ENCODE results near the gene GRB10. TPM values are rescaled to one million over a fixed set of nuclear protein-coding genes. Genes with fewer than 3 reads are reported as not detected.
"Not testable (repeated sequence)": the region's sequence is repeated elsewhere in the genome, so short reads cannot be mapped to it uniquely, and the experiment has no call there.

Gene GRB10
- total RNA-seq, 2 donors from 2014 or later: 1.1 to 1.7 TPM

DNA sequence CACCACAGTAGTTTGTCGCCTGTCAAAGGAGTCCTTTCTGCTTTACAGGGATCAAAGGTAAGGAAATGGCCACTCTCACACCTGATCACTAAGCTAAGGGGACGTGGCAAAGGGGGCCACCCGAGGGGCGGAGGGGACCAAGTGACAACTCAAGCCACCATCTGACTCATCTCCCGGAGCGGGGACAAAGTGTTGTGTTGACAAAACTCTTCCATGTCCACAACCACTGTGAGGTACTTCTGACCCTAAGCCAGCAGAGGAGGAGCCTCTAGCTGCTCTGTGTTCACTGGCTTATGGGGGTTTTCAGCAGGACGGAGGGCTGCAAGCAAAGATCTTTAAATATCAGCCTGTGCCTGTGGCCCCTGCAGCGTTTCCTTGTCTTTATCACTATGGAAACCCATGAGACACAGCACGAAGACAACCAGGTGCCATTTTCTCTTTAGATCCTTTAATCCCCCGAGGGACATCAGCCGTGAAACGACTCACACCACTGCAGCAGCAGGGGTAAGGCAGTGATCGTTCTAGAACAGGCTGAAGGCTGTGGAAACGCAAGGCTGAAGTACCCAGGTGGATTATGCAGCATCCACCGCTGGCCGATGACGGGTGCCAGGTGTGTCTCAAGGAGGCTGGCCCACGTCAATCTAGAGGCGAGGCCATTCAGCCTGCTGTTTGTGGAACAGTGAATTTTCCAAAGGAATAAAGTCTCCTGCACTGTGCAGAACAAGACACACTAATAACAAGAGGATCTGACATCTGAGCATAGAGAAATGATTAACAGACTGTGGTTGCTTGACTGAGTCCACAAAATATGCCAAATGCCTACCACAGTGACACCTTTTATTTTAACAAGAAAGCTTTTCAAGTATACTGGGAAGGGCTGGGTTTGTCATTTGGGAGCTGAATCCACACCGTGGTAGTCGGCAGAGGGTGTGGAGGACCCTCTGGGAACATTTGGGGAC lies 190.9 kb downstream of the GRB10 start:
- H3K27ac Mint-ChIP-seq: no peak overlapping the region
- H3K36me3 Mint-ChIP-seq (ENCODE audit: low read depth): no peaks in the 10 kb centered on the region
- H3K4me3 Mint-ChIP-seq: no peak overlapping the region
- no peaks in the 10 kb centered on the region for H3K9me3 Mint-ChIP-seq
- no peak for ATAC-seq (replicated peaks)
- H3K27me3 Mint-ChIP-seq: peaks cover 14% of the 10 kb centered on the region
- H3K4me1 Mint-ChIP-seq: peaks cover 14% of the 10 kb centered on the region

DNA sequence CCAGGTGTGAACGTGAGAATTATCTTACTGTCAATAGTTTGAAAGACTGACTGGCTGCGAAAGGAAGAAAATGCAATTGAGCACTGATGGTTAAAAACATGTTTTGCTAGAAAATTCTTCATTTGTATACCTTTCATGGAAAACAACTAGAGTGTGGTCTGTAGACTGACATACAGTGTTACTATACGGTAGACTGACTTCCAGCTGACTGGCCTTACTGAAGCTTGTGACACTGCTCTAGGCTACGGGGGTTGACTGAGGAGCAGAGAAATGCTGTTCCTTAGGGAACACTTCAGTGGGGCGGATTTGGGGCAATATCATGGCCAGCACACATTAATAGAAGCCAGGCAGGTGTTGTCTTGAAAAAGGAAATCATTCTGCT lies 191.6 kb downstream of the GRB10 start:
- peaks cover 14% of the 10 kb centered on the region for H3K4me1 Mint-ChIP-seq
- no peak overlapping the region for H3K27ac Mint-ChIP-seq
- H3K9me3 Mint-ChIP-seq: no peaks in the 10 kb centered on the region
- ATAC-seq (replicated peaks): no peak
- peaks cover 14% of the 10 kb centered on the region for H3K27me3 Mint-ChIP-seq
- H3K4me3 Mint-ChIP-seq: no peak overlapping the region
- H3K36me3 Mint-ChIP-seq (ENCODE audit: low read depth): no peaks in the 10 kb centered on the region

DNA sequence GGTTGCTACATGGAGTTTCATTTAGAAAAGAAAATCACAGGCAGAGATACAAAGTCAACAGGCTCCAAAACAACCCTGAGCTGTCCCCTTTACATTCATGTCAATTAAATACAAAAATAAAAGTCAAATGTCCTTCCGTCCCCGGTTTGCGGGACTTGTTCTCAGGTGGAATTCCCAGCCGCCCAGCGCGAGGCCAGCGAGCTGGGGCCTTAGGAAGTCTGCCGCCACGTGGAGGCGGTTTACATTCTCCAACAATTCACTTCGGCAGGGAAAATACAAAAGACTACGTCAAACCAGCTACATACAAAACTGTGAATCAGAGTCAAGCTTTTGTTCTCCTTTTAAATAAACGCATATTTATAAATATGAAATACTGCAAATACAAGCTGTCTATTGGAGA lies 192.2 kb downstream of the GRB10 start:
- Mint-ChIP-seq H3K27me3 (peaks cover 14% of the 10 kb centered on the region), H3K4me3 (no peak overlapping the region), H3K36me3 (ENCODE audit: low read depth) (no peaks in the 10 kb centered on the region), H3K9me3 (no peaks in the 10 kb centered on the region), H3K27ac (no peak overlapping the region), H3K4me1 (peaks cover 12% of the 10 kb centered on the region)
- no peak for ATAC-seq (replicated peaks)

DNA sequence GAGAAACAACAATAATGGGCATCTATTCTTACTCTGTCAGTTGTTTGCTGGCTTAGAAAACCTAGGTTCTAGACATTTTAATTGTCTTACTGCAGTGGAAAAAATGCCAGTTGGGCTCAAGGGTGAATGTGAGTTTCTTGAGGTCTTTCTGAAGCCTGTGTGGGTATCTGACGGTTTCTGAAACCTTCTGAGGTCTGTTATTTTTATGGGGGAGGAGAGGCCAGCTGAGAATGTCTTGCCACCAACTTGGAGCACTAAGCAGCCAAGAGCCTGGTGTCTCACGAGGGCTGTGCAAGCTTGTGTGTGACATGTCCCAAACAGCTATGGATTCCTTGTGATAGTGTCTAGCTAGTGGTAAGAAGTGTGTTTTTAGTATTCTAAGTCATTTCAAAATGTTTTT lies 193.3 kb downstream of the GRB10 start:
- H3K27ac Mint-ChIP-seq: no peak overlapping the region
- ATAC-seq (replicated peaks): peak; percentile 14
- no peaks in the 10 kb centered on the region for H3K9me3 Mint-ChIP-seq

DNA sequence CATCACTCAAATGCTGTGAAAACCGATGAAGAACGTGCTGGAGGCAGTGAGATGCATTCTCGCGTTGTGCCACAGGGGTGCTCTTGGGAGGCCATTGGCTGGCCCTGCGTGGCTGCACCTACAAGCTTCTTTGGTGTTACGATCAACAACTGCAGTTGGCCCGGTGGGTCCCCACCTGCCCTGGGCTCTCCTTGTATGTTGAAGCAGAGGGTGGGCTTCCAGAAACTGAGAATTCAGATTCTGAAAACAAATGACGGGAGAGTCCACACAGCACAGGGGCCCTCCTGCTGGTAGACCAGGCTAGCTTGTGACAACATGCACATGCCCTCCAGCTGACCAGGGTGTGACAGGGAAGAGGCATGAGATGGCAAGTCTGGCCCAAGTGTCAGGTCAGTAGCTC lies 193.8 kb downstream of the GRB10 start:
- ATAC-seq (replicated peaks): no peak
- no peaks in the 10 kb centered on the region for H3K4me1 Mint-ChIP-seq

More for the DNA sequence above, 193.3 kb downstream of the GRB10 start:
- peaks cover 14% of the 10 kb centered on the region for H3K27me3 Mint-ChIP-seq
- H3K4me3 Mint-ChIP-seq: no peak overlapping the region
- no peaks in the 10 kb centered on the region for H3K36me3 Mint-ChIP-seq (ENCODE audit: low read depth)
- peaks cover 1% of the 10 kb centered on the region for H3K4me1 Mint-ChIP-seq

DNA sequence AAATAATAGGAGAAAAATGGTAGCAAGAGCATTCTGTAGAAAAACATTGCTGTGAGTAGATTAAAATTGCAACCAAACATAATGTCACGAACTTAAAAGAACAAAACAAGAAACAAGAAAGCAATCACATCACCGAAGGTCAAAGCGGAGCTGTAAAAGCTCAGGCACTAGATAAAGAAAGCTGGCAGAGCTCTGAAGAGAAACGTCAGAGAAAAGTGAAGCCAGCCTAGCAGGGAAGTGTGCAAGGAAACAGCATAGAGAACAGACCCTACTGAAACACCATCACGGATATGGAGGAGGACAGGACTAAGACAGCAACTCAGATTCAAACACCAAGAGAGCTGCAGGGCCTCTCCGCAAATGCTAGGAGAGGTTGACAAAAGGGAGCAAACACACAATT lies 195.0 kb downstream of the GRB10 start:
- no peak overlapping the region for H3K4me3 Mint-ChIP-seq
- H3K4me1 Mint-ChIP-seq: no peaks in the 10 kb centered on the region
- H3K9me3 Mint-ChIP-seq: peaks cover 12% of the 10 kb centered on the region
- no peaks in the 10 kb centered on the region for H3K36me3 Mint-ChIP-seq (ENCODE audit: low read depth)
- no peak for ATAC-seq (replicated peaks)
- no peak overlapping the region for H3K27ac Mint-ChIP-seq
- H3K27me3 Mint-ChIP-seq: peaks cover 14% of the 10 kb centered on the region

More for the DNA sequence above, 193.8 kb downstream of the GRB10 start:
- Mint-ChIP-seq H3K27me3 (peaks cover 14% of the 10 kb centered on the region), H3K9me3 (peaks cover under 1% of the 10 kb centered on the region), H3K36me3 (ENCODE audit: low read depth) (no peaks in the 10 kb centered on the region), H3K27ac (no peak overlapping the region), H3K4me3 (no peak overlapping the region)

DNA sequence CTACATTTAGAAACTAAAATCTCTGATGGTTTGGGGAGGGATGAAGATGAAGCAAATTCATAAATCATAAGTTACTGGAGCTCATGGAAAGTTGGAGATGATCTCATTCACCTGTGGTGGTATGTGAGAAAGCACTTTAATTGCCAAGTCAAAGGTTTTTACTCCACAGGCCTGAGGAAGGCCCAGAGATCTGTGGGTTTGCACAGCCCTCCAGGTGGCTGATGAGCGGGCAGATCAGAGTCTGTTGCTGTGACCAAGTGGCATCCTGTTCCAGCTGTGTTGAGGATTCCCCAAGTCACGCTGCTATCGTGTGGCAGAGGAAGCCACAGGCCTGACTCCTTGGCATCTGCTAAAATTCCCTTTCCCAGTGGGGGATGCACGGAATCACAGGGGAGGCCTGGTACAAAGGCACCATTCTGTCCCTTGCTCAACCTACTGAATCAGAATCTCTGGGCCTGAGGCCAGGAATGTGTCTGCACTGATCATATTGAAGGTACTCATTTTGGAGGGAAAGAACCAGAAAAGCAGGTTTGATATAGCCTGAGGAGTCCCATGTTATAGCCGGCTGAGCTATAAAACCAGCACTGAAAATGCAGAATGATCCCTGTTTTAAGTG lies 197.8 kb downstream of the GRB10 start:
- no peak for ATAC-seq (replicated peaks)
- no peaks in the 10 kb centered on the region for H3K36me3 Mint-ChIP-seq (ENCODE audit: low read depth)
- peaks cover 16% of the 10 kb centered on the region for H3K9me3 Mint-ChIP-seq
- H3K27ac Mint-ChIP-seq: no peak overlapping the region
- peaks cover 12% of the 10 kb centered on the region for H3K27me3 Mint-ChIP-seq
- H3K4me1 Mint-ChIP-seq: no peaks in the 10 kb centered on the region
- no peak overlapping the region for H3K4me3 Mint-ChIP-seq

DNA sequence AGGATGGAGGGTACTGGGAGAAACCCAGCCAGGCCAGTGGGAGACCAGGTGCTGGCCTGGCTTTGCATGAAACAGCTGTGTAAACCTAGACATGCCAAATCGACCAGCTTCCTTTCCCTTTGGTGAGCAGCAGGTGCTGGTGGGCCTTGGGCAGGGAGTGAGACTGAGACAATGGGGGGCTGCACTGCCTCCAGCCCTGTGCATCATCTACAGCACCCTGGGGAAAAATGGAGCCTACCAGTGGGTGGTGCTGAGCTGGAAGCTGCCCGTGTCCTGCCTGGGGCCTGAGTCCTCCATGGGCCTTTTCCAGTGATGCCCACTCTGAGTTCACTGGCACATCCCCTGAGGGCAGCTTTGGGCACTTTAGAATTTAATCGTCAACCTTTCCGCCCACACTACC lies 198.3 kb downstream of the GRB10 start:
- Mint-ChIP-seq H3K9me3 (peaks cover 16% of the 10 kb centered on the region), H3K36me3 (ENCODE audit: low read depth) (no peaks in the 10 kb centered on the region), H3K27me3 (peaks cover 12% of the 10 kb centered on the region), H3K4me3 (no peak overlapping the region), H3K4me1 (no peaks in the 10 kb centered on the region), H3K27ac (no peak overlapping the region)
- ATAC-seq (replicated peaks): no peak

DNA sequence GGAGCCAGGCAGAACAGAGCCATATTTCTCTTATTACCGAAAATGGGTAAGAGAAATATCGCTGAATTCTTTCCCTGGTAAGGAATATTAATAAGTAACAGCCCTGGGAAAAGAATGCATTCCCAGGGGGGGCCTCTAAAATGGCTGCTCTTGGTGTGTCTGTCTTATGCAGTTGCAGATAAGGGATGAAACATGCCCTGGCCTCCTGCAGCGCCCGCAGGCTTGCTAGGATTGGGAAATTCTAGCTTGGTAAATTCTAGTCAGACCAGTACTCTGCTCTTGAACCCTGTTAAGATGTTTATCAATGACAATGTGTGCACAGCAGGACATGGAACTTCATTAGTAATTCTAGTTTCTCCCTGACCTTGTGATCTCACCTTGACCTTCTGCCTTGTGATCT lies 199.4 kb downstream of the GRB10 start:
- H3K4me3 Mint-ChIP-seq; H3K36me3 Mint-ChIP-seq (ENCODE audit: low read depth); ATAC-seq (replicated peaks); H3K4me1 Mint-ChIP-seq; H3K27ac Mint-ChIP-seq: not testable (repeated sequence)
- Mint-ChIP-seq H3K9me3 (peaks cover 16% of the 10 kb centered on the region), H3K27me3 (peaks cover 15% of the 10 kb centered on the region)

DNA sequence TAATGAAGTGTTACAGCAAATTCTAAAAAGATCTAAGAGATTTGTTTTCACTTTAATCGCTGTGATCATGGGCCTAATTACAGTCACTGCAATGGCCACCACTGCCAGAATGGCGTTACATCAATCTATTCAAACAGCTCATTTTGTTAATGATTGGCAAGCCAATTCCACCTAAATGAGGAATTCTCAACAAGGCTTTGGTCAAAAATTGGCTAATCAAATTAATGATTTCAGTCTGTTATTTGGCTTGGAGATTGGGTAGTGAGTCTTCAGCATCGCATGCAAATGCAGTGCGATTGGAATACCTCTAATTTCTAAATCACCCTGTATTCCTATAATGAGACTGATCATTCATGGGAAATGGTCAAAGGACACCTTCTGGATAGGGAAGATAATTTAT lies 200.4 kb downstream of the GRB10 start:
- peaks cover 16% of the 10 kb centered on the region for H3K9me3 Mint-ChIP-seq
- H3K27ac Mint-ChIP-seq; H3K4me3 Mint-ChIP-seq; H3K27me3 Mint-ChIP-seq; ATAC-seq (replicated peaks); H3K36me3 Mint-ChIP-seq (ENCODE audit: low read depth); H3K4me1 Mint-ChIP-seq: not testable (repeated sequence)

DNA sequence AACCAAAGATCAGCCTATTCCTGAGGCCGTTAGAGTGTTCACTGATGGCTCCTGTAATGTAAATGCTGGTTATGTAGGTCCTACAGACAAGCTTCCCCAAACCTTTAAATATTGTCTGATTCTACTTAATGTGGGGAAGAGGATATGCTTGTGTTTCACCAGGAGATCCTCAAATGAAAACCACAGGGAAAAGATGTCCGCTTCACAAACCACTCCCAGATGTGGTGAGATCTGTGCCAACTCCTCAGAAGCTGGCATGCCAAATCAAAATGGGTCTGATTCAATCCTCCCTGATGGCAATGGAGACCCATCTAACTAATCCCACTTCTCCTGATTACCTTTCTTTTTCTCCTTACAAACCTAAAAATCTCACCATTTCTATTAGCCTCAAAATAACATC lies 202.0 kb downstream of the GRB10 start:
- not testable (repeated sequence) for H3K27ac Mint-ChIP-seq; H3K36me3 Mint-ChIP-seq (ENCODE audit: low read depth); ATAC-seq (replicated peaks)

DNA sequence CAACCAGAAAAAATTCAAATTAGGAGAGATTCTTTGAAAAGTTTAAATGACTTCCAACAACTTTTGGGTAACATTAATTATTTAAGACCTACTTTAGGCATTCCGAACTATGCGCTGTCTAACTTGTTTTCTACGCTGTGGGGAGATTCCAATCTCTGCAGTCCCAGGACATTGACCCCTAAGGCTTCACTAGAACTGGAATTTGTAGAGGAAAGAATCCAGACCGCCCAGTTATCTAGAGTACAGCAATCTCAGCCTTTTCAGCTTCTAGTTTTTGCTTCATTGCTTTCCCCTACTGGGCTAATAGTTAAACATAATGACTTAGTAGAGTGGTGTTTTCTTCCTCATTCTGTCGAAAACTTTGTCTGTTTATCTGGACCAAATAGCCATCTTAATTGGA lies 202.6 kb downstream of the GRB10 start:
- Mint-ChIP-seq H3K4me3 (no peak overlapping the region), H3K4me1 (no peaks in the 10 kb centered on the region), H3K27ac (no peak overlapping the region), H3K36me3 (ENCODE audit: low read depth) (no peaks in the 10 kb centered on the region), H3K27me3 (peaks cover 14% of the 10 kb centered on the region), H3K9me3 (peaks cover 16% of the 10 kb centered on the region)
- no peak for ATAC-seq (replicated peaks)

More for the DNA sequence above, 202.0 kb downstream of the GRB10 start:
- not testable (repeated sequence) for H3K4me1 Mint-ChIP-seq, H3K4me3 Mint-ChIP-seq, H3K27me3 Mint-ChIP-seq
- peaks cover 16% of the 10 kb centered on the region for H3K9me3 Mint-ChIP-seq

DNA sequence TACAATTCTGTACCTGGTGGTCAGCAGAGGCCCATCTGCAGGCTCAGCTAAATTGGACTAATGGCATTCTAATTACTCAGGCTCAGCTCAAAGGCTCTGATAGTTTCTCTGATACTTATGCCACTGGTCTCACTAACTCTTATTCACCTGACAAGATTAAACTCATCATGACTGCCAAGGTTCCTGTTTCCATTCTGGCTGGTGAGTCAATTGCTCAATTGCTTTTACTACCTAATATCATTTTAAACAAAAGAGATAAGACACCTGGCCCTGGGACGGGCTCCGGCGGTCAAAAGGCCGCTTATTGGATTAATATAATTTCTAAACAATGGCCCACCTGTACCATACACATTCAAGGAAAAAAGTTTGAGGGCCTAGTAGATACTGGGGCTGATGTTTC lies 204.6 kb downstream of the GRB10 start:
- not testable (repeated sequence) for H3K4me3 Mint-ChIP-seq; H3K4me1 Mint-ChIP-seq; H3K27ac Mint-ChIP-seq; H3K36me3 Mint-ChIP-seq (ENCODE audit: low read depth); ATAC-seq (replicated peaks); H3K9me3 Mint-ChIP-seq
- peaks cover 14% of the 10 kb centered on the region for H3K27me3 Mint-ChIP-seq

DNA sequence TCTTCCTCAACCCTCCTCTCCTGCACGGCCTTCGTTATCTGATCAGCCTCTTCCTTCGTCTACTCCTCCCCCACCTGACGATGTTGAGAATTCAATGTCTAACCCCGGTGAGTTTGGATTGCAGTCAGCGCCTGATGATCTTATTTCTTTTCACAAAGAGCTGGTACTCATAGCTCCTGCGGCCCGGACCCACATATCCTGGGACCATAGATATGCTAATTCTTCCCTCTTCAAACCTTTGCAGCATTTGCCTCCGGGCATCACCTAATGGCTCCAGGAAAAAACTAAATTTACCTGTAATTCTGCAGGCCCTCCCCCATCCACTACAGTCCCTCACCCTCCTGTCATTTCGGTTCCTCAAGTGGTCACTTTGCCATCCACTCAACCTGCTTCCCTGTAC lies 205.1 kb downstream of the GRB10 start:
- ATAC-seq (replicated peaks): no peak
- Mint-ChIP-seq H3K36me3 (ENCODE audit: low read depth) (no peaks in the 10 kb centered on the region), H3K27me3 (peaks cover 14% of the 10 kb centered on the region), H3K9me3 (peaks cover 3% of the 10 kb centered on the region), H3K4me3 (no peak overlapping the region), H3K4me1 (no peaks in the 10 kb centered on the region), H3K27ac (no peak overlapping the region)

DNA sequence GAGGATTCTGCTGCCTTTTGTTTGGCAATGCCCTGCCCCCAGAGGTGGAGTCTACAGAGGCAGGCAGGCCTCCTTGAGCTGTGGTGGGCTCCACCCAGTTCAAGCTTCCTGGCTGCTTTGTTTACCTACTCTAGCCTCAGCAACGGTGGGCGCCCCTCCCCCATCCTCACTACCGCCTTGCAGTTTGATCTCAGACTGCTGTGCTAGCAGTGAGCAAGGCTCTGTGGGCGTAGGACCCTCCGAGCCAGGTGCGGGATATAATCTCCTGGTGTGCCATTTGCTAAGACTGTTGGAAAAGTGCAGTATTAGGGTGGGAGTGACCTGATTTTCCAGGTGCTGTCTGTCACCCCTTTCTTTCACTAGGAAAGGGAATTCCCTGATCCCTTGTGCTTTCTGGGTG lies 206.3 kb downstream of the GRB10 start:
- not testable (repeated sequence) for ATAC-seq (replicated peaks); H3K9me3 Mint-ChIP-seq; H3K27ac Mint-ChIP-seq; H3K4me1 Mint-ChIP-seq; H3K36me3 Mint-ChIP-seq (ENCODE audit: low read depth); H3K4me3 Mint-ChIP-seq
- peaks cover 14% of the 10 kb centered on the region for H3K27me3 Mint-ChIP-seq
